Stimulated activated CD4-positive, alpha-beta T cell treated with anti-CD3 and anti-CD28 coated beads, TNF-alpha, amount 100 ng/mL, for 4 hours (primary cell): ENCODE results near the gene CEP112.
"Not testable (repeated sequence)": the region's sequence is repeated elsewhere in the genome, so short reads cannot be mapped to it uniquely, and the experiment has no call there.

Experiments used
- DNase-seq, 3 experiments: peaks; one replicate each; pipeline ENCODE4 v3.0.0-alpha.2; 2020; ENCODE audit warnings: low read depth in 3 of 3

Gene CEP112

GRCh38 chr17:65782104-65782706 is 409.7 kb downstream of the CEP112 start:
- DNase-seq: not testable (repeated sequence)

- no peak for DNase-seq
Measured at GRCh38 chr17:65780111-65780510, 411.8 kb downstream of the CEP112 start.

- DNase-seq: no peak
Measured at GRCh38 chr17:65776890-65777289, 415.0 kb downstream of the CEP112 start.

GRCh38 chr17:65774787-65775186 is 417.1 kb downstream of the CEP112 start:
- DNase-seq: no peak

GRCh38 chr17:65772989-65773388 is 418.9 kb downstream of the CEP112 start:
- DNase-seq: no peak

GRCh38 chr17:65771704-65772103 is 420.2 kb downstream of the CEP112 start:
- DNase-seq: no peak

- no peak for DNase-seq
Measured at GRCh38 chr17:65763786-65764185, 428.1 kb downstream of the CEP112 start.

- DNase-seq: no peak
Measured at GRCh38 chr17:65762973-65763372, 429.0 kb downstream of the CEP112 start.

- no peak for DNase-seq
Measured at GRCh38 chr17:65759532-65759931, 432.4 kb downstream of the CEP112 start.

- no peak for DNase-seq
Measured at GRCh38 chr17:65756760-65757159, 435.2 kb downstream of the CEP112 start.

- DNase-seq: no peak
Measured at GRCh38 chr17:65755799-65756198, 436.1 kb downstream of the CEP112 start.

- DNase-seq: no peak
Measured at GRCh38 chr17:65754630-65755029, 437.3 kb downstream of the CEP112 start.

GRCh38 chr17:65754081-65754480 is 437.9 kb downstream of the CEP112 start:
- no peak for DNase-seq

GRCh38 chr17:65753348-65753747 is 438.6 kb downstream of the CEP112 start:
- DNase-seq: no peak

GRCh38 chr17:65751263-65751662 is 440.7 kb downstream of the CEP112 start:
- no peak for DNase-seq

GRCh38 chr17:65750631-65751115 is 441.3 kb downstream of the CEP112 start:
- peak in 2 of 3 experiments; percentile 3 to 13 for DNase-seq

GRCh38 chr17:65750166-65750565 is 441.8 kb downstream of the CEP112 start:
- DNase-seq: no peak

GRCh38 chr17:65749479-65749878 is 442.5 kb downstream of the CEP112 start:
- DNase-seq: no peak

- DNase-seq: no peak
Measured at GRCh38 chr17:65745241-65745640, 446.7 kb downstream of the CEP112 start.

- DNase-seq: no peak
Measured at GRCh38 chr17:65743308-65743655, 448.7 kb downstream of the CEP112 start.

GRCh38 chr17:65742403-65743307 is 449.3 kb downstream of the CEP112 start:
- DNase-seq: no peak

GRCh38 chr17:65741710-65742109 is 450.2 kb downstream of the CEP112 start:
- no peak for DNase-seq

- DNase-seq: no peak
Measured at GRCh38 chr17:65739034-65739433, 452.9 kb downstream of the CEP112 start.
